Esophagus squamous epithelium (tissue), 4 donors: Measurements from ENCODE around the gene PRSS36.

Experiments
- CTCF ChIP-seq, 6 experiments: fragments of 450-650 bp in 4 of 6; fragments of 200-600 bp in 2 of 6; sonication (generic) in 2 of 6; IDR thresholded peaks; one replicate each; pipeline ENCODE4 v1.5.1; 2016 to 2019; ENCODE audit warnings: antibody characterized with exemption in 6 of 6, mild to moderate bottlenecking in 4 of 6, moderate library complexity in 4 of 6
- POLR2A ChIP-seq, 4 donors: fragments of 450-650 bp; IDR thresholded peaks; one replicate each; pipeline ENCODE4 v1.6.1; 2017; ENCODE audit warnings: antibody characterized with exemption in 4 of 4, mild to moderate bottlenecking in 4 of 4, moderate library complexity in 3 of 4

DNA sequence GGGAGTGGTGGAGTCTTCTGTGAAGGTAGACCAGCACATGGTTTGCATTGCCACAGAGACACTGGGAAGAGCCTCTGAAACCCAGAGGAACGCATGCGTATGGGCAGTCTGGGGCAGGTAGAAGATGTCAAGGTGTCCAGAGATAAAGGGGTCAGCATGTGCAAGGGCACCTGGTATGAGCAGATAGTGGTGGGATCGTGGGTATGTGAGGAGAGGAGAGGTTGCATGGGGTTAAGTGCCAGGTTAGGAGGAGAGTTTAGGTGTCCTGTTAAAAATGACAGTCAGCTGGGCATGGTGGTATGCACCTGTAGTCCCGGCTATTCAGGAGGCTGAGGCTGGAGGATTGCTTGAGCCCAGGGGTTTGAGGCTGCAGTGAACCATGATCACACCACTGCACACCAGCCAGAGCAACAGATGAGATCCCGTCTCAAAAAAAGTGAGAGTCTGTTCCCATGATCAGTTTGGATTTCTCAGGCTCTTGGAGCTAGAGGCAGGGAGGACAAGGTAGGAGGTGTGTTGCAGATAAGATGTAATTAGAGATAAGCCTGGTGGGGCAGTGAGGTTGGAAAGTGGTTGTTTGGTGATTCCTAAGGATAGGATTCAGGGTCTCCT is 49.7 kb upstream of the PRSS36 start:
- TF ChIP-seq CTCF (IDR thresholded peaks at IDR 0.05) (no peak), POLR2A (IDR thresholded peaks at IDR 0.05) (no peak)
